HCT116 (cell line): ENCODE data around the gene RIOX2. TPM values are rescaled to one million over a fixed set of nuclear protein-coding genes. Genes with fewer than 3 reads are reported as not detected.

ENCODE experiments used
- ATAC-seq: fragments of 200-7000 bp; cut with Tn5 transposase; 2 replicates; pipeline ENCODE4 v1.9.1; 2020; ENCODE audit warnings: mild to moderate bottlenecking, moderate library complexity
- BruUV-seq: library from RNA; stranded (reverse); fragments of 400-500 nt; replicated peaks from 2 replicates; lab custom pipeline; 2021; lab: Mats Ljungman, UMichigan
- CTCF ChIA-PET: fragments of 300-600 bp; sonication (Branson Sonifier 250); formaldehyde crosslinking; loops from one replicate; lab custom pipeline; 2021; ENCODE audit warnings: antibody characterized with exemption; lab: Charles Lee
- POLR2A ChIA-PET: fragments of 300-600, 350-600 bp; sonication (Branson Sonifier 250); formaldehyde crosslinking; loops from one replicate; lab custom pipeline; 2021; ENCODE audit warnings: antibody characterized with exemption; lab: Charles Lee
- RAD21 ChIA-PET, 2 experiments: fragments of 300-600 bp; sonication (Branson Sonifier 250); formaldehyde crosslinking; loops; one replicate each; lab custom pipeline; 2023; ENCODE audit warnings: low total read pairs in 2 of 2; ENCODE audit not compliant: uncharacterized antibody in 2 of 2, unreplicated experiment in 2 of 2, low non-redundant PET in 1 of 2; lab: Charles Lee
- DNase-seq: peaks from one replicate; pipeline ENCODE4 v3.0.0-alpha.2; 2010; ENCODE audit warnings: low read depth, low spot score
- H2AFZ ChIP-seq: fragments of 200-600 bp; shearing (Covaris generic), sonication (generic); 2 replicates; pipeline ENCODE4 v1.6.1; 2017; ENCODE audit warnings: low read depth, mixed run types, mixed read lengths, antibody characterized with exemption, low read length; ENCODE audit not compliant: poor library complexity, severe bottlenecking
- H3K27ac ChIP-seq: 2 replicates; pipeline ENCODE4 v1.5.1; 2012; ENCODE audit warnings: low read depth, low read length
- H3K27me3 ChIP-seq: fragments of 200-600 bp; sonication (generic); 2 replicates; pipeline ENCODE4 v1.6.1; 2016; ENCODE audit warnings: mixed run types, low read length, mixed read lengths; ENCODE audit not compliant: insufficient read depth
- H3K36me3 ChIP-seq, 2 experiments: fragments of 200-500 bp in 1 of 2; fragments of 200-600 bp in 1 of 2; sonication (Bioruptor generic) in 1 of 2; sonication (generic) in 1 of 2; 2 replicates each; pipeline versions ENCODE4 v1.5.1 to v1.6.1; 2014 to 2016; ENCODE audit warnings: low read length in 2 of 2, inconsistent platforms in 1 of 2, mixed read lengths in 1 of 2, mixed run types in 1 of 2; ENCODE audit not compliant: insufficient read depth in 2 of 2, control insufficient read depth in 1 of 2
- H3K4me1 ChIP-seq, 2 experiments: fragments of 200-600 bp in 1 of 2; sonication (generic) in 1 of 2; 2 replicates each; pipeline versions ENCODE4 v1.5.1 to v1.6.1; 2012 to 2017; ENCODE audit warnings: low read length in 2 of 2, inconsistent platforms in 1 of 2, mild to moderate bottlenecking in 1 of 2, mixed read lengths in 1 of 2, mixed run types in 1 of 2, moderate library complexity in 1 of 2; ENCODE audit not compliant: insufficient read depth in 2 of 2, control insufficient read depth in 1 of 2
- H3K4me2 ChIP-seq: fragments of 200-600 bp; sonication (generic); 2 replicates; pipeline ENCODE4 v1.6.1; 2017; ENCODE audit warnings: mixed run types, low read length, mixed read lengths
- H3K4me3 ChIP-seq, 2 experiments: fragments of 200-600 bp in 1 of 2; sonication (generic) in 1 of 2; replicated peaks in 1 of 2; 2 replicates each; pipeline ENCODE4 v1.5.1; 2011 to 2016; ENCODE audit warnings: low read length in 2 of 2, control low read depth in 1 of 2, low read depth in 1 of 2, mild to moderate bottlenecking in 1 of 2, mixed read lengths in 1 of 2, mixed run types in 1 of 2
- H3K79me2 ChIP-seq: fragments of 200-600 bp; sonication (generic); 2 replicates; pipeline ENCODE4 v1.6.1; 2017; ENCODE audit warnings: mild to moderate bottlenecking, mixed run types, low read length, moderate library complexity, mixed read lengths; ENCODE audit not compliant: insufficient read depth
- H3K9ac ChIP-seq: fragments of 200-600 bp; sonication (generic); 2 replicates; pipeline ENCODE4 v1.6.1; 2016; ENCODE audit warnings: low read length, mixed read lengths
- H3K9me2 ChIP-seq: fragments of 200-600 bp; sonication (generic), shearing (Covaris generic); 2 replicates; pipeline ENCODE4 v1.6.1; 2017; ENCODE audit warnings: mixed run types, mild to moderate bottlenecking, moderate library complexity; ENCODE audit not compliant: insufficient read depth
- H3K9me3 ChIP-seq, 2 experiments: fragments of 200-500 bp in 1 of 2; fragments of 200-600 bp in 1 of 2; sonication (Bioruptor generic) in 1 of 2; sonication (generic) in 1 of 2; 2 replicates each; pipeline ENCODE4 v1.6.1; 2014 to 2017; ENCODE audit warnings: low read length in 2 of 2, mixed read lengths in 2 of 2, inconsistent platforms in 1 of 2, low read depth in 1 of 2, mild to moderate bottlenecking in 1 of 2, mixed run types in 1 of 2, moderate library complexity in 1 of 2; ENCODE audit not compliant: control insufficient read depth in 1 of 2, insufficient read depth in 1 of 2
- H4K20me1 ChIP-seq: fragments of 200-600 bp; sonication (generic), shearing (Covaris generic); 2 replicates; pipeline ENCODE4 v1.6.1; 2017; ENCODE audit warnings: mixed run types, mild to moderate bottlenecking, moderate library complexity; ENCODE audit not compliant: insufficient read depth
- SIN3A ChIP-seq: IDR thresholded peaks from 2 replicates; pipeline ENCODE4 v1.6.1; 2012; ENCODE audit warnings: low read depth
- ZFX ChIP-seq: fragments of 450-650 bp; IDR thresholded peaks from 2 replicates; pipeline ENCODE4 v1.6.1; 2017
- ZNF274 ChIP-seq: fragments of 200-500 bp; sonication (Bioruptor generic); IDR thresholded peaks from 2 replicates; pipeline ENCODE4 v1.6.1; 2014; ENCODE audit warnings: mild to moderate bottlenecking, low read depth, low read length, inconsistent platforms
- intact Hi-C: fragments of 100-400 bp; cut with micrococcal nuclease; formaldehyde crosslinking; loops from 2 replicates; pipeline ENCODE4 v1.10.0; 2022
- total RNA-seq: library from RNA; stranded (reverse); gene quantifications from one replicate; pipeline ENCODE4 v1.2.1, GENCODE V29; 2021; ENCODE audit not compliant: unreplicated experiment
- TF ChIP-seq, protein P1 (sequence below): IDR thresholded peaks from 2 replicates; pipeline ENCODE4 v1.6.1; 2012; ENCODE audit warnings: low read depth
- TF ChIP-seq, protein P2 (sequence below): IDR thresholded peaks from 2 replicates; pipeline ENCODE4 v1.6.1; 2012
- TF ChIP-seq, protein P3 (sequence below): IDR thresholded peaks from 2 replicates; pipeline ENCODE4 v1.6.1; 2011; ENCODE audit warnings: mild to moderate bottlenecking, low read length, moderate library complexity; ENCODE audit not compliant: insufficient replicate concordance; ENCODE audit errors: extremely low read depth

The RIOX2 gene
- total RNA-seq, 1 experiment from 2014 or later = 39.1 TPM

DNA sequence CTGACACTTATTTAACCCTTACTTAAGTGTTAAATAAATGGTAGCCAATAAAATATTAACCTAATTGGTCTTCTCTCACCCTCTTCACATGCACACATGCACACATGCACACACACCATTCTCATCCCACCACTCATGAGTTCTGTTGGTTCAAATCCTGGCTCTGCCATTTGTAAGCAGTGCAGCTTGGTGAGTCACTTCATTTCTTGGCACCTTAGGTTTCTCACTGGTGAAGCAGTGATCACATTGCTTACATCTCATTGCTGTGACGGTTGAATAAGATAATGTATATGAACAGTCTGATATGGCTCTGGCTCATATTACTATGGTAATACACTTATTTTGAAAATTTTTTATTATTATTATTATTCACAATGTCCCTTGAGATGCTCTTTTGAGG lies 33.8 kb downstream of the RIOX2 start:
- intact Hi-C loops = no loop called here
- no peak for DNase-seq
- Histone ChIP-seq H3K9ac (no peak overlapping the region), H4K20me1 (no peaks in the 10 kb centered on the region), H3K36me3 (peaks cover 14 to 19% of the 10 kb centered on the region in 2 experiments; a peak in 3 of 4 replicates), H3K4me1 (no peaks in the 10 kb centered on the region), H3K9me3 (no peaks in the 10 kb centered on the region), H3K27me3 (no peaks in the 10 kb centered on the region), H3K9me2 (no peaks in the 10 kb centered on the region), H3K27ac (no peak overlapping the region), H2AFZ (no peak overlapping the region), H3K4me3 (no peak overlapping the region), H3K79me2 (no peaks in the 10 kb centered on the region), H3K4me2 (no peak overlapping the region)
- no TSS peak for BruUV-seq
- CTCF ChIA-PET = no interaction called here
- no peak for TF ChIP-seq ZNF274
- TF ChIP-seq, protein P1, sequence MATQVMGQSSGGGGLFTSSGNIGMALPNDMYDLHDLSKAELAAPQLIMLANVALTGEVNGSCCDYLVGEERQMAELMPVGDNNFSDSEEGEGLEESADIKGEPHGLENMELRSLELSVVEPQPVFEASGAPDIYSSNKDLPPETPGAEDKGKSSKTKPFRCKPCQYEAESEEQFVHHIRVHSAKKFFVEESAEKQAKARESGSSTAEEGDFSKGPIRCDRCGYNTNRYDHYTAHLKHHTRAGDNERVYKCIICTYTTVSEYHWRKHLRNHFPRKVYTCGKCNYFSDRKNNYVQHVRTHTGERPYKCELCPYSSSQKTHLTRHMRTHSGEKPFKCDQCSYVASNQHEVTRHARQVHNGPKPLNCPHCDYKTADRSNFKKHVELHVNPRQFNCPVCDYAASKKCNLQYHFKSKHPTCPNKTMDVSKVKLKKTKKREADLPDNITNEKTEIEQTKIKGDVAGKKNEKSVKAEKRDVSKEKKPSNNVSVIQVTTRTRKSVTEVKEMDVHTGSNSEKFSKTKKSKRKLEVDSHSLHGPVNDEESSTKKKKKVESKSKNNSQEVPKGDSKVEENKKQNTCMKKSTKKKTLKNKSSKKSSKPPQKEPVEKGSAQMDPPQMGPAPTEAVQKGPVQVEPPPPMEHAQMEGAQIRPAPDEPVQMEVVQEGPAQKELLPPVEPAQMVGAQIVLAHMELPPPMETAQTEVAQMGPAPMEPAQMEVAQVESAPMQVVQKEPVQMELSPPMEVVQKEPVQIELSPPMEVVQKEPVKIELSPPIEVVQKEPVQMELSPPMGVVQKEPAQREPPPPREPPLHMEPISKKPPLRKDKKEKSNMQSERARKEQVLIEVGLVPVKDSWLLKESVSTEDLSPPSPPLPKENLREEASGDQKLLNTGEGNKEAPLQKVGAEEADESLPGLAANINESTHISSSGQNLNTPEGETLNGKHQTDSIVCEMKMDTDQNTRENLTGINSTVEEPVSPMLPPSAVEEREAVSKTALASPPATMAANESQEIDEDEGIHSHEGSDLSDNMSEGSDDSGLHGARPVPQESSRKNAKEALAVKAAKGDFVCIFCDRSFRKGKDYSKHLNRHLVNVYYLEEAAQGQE = no peak
- TF ChIP-seq, protein P2, sequence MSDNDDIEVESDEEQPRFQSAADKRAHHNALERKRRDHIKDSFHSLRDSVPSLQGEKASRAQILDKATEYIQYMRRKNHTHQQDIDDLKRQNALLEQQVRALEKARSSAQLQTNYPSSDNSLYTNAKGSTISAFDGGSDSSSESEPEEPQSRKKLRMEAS = no peak
- TF ChIP-seq, protein P3, sequence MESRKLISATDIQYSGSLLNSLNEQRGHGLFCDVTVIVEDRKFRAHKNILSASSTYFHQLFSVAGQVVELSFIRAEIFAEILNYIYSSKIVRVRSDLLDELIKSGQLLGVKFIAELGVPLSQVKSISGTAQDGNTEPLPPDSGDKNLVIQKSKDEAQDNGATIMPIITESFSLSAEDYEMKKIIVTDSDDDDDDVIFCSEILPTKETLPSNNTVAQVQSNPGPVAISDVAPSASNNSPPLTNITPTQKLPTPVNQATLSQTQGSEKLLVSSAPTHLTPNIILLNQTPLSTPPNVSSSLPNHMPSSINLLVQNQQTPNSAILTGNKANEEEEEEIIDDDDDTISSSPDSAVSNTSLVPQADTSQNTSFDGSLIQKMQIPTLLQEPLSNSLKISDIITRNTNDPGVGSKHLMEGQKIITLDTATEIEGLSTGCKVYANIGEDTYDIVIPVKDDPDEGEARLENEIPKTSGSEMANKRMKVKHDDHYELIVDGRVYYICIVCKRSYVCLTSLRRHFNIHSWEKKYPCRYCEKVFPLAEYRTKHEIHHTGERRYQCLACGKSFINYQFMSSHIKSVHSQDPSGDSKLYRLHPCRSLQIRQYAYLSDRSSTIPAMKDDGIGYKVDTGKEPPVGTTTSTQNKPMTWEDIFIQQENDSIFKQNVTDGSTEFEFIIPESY = no peak
- no peak for TF ChIP-seq SIN3A
- no peak for TF ChIP-seq ZFX
- no peak for ATAC-seq
- RAD21 ChIA-PET = no interaction called here
- POLR2A ChIA-PET = no interaction called here
